ENCODE data around the gene FAM222A.

Gene FAM222A

DNA sequence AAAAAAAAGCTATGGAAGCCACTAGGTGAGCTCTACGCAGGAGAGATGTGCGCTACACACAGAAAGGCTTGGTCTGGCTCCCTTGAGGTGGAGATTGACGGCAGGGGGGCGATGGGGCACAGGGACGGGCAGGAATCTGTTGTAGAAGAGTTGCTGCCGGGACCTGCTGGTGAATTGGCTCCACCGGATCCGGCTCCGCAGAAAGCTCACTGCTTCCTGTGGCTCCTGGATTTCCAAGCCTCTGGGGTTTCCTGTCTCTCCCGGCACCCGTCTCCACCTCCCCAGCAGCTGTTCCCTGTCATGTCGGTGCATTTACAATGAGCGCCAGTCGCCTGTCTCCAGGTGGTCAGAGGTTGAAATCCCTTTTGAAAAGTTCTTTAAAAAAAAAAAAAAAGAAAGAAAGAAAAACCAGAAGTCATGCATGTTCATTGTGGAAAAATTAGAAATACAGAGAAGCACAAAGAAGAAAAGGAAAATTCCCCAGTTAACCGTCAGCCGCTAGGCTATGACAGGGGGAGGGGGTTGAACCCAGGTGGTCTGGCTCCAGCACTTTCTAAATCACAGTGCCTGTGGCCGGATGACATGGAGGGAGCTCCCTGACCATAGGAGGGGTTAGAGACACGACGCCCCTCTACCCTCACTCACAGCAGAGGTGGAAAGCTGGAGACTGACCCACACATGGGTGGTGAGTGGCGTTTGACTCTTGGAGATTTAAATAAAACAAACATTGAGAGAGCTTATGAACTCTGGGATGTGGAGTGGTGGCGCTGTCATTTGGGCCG, 20.8 kb downstream of the FAM222A start:
- H3K4me3 Mint-ChIP-seq = no peak overlapping the region
- H3K4me1 Mint-ChIP-seq = peaks cover 6% of the 10 kb centered on the region
- ATAC-seq = no peak
- H3K27ac Mint-ChIP-seq = no peak overlapping the region
- DNase-seq (ENCODE audit: low spot score in 2 of 2) = no peak
- H3K36me3 Mint-ChIP-seq = no peaks in the 10 kb centered on the region
- no peaks in the 10 kb centered on the region for H3K9me3 Mint-ChIP-seq

DNA sequence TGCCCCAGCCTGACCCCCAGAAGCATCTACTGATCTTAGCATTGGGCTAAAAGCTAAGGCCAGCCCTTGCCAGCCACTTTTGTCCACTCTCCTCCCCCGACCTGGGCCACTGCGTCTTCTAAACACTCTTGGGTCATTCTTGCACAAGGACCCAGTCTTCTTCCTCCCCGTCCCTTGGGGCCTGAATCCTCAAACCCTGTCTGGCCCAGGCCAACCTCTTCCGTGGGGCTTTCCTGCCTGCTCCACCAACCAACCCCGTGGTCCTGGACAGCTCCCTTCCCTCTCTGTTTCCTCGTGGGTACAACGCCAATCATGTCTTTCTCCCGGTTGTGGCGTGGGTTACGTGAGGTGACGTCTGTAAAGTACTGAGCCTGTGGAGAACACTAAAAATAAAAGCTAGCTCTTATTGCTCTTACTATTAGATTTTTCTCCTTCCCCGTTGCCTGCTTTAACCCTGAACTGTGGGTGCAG, 21.5 kb downstream of the FAM222A start:
- Mint-ChIP-seq H3K4me1 (peaks cover 6% of the 10 kb centered on the region), H3K4me3 (no peak overlapping the region), H3K27ac (no peak overlapping the region), H3K36me3 (no peaks in the 10 kb centered on the region), H3K9me3 (no peaks in the 10 kb centered on the region)
- ATAC-seq = no peak
- no peak for DNase-seq (ENCODE audit: low spot score in 2 of 2)

DNA sequence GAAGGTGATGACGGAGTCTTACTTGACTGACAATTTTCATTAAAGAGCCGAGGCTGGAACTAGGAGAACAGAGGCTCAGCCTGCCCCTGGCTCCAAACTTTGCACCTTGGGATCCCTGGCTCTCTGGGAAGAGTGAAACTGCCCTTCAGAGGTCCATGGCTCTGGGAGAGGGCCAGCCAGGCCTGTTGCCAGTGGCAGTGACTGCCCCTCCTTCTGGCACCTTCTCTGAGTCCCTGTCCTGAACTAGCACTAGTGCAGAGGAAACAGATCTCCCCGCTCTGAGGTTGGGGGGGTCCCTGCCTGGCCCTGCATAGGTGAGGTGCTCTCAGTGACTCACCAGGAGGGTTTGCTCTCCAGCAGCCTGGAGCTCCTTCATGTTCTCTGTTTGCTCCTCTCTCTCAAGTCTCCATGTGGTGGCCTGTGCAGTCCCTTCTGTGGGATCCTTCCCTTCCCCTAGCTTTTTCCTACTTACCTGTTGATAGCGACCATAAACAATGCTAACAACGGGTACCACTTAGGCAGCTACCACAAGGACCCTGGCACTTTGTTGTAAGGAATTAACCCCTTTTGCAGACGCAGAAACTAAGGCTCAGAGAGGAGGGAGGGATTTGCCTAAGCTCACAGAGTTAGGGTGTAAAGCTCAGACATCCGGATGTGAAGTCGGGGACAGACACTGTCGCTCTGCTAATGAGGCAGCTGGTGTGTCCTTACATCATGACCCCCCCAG, 22.4 kb downstream of the FAM222A start:
- no peak overlapping the region for H3K4me3 Mint-ChIP-seq
- no peaks in the 10 kb centered on the region for H3K9me3 Mint-ChIP-seq
- H3K27ac Mint-ChIP-seq = no peak overlapping the region
- ATAC-seq (no peak), DNase-seq (ENCODE audit: low spot score in 2 of 2) (no peak)
- H3K36me3 Mint-ChIP-seq = no peaks in the 10 kb centered on the region
- peaks cover 6% of the 10 kb centered on the region for H3K4me1 Mint-ChIP-seq

DNA sequence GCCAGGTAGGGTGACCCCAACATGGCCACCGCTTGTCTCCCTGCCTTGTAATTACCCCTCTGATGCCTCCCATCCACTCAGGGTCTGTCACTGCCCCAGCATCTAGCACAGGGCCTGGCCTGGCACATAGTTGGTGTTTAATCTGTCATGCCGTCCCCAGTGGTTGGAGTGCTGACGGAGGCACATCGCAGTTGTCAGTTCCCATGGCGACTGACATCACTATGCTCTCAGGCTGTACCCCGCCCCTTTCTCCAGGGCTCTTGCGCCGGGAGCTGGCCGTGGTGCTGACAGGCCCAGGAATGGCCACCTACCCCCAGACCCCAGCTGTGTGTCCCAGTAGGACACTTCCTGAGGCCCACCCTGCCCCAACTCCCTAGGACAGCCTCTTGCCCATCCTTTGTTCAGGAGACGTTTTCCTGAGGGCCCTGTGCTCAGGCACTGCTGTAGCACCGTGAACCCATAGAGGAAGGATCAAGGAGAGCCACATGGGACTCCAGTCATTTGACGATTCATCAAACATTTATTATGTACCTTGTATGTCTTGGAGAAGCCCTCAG, 23.0 kb downstream of the FAM222A start:
- Mint-ChIP-seq H3K9me3 (no peaks in the 10 kb centered on the region), H3K27ac (no peak overlapping the region), H3K4me3 (no peak overlapping the region), H3K4me1 (peaks cover 6% of the 10 kb centered on the region), H3K36me3 (no peaks in the 10 kb centered on the region)
- peak; percentile 36 for ATAC-seq
- DNase-seq (ENCODE audit: low spot score in 2 of 2) = no peak

DNA sequence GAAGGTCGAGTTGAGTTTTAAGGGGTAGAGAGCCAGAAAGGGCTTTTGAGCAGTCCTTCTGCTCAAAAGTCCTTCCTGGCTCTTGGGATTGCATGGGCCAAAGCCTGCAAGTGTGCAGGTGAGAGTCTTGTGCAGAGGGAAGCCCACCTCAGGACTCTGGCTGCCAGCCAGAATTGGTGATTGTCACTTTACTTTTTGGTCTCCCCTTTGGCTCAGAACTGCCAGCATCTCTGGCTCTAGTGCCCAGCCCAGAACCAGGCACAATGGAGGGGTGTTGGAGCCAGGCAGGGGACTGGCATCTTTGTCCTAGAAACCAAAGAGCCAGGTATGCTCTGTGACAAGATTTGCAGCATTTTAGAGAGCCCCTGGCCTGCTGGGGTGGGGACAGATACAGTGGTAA, 23.5 kb downstream of the FAM222A start:
- peaks cover 6% of the 10 kb centered on the region for H3K4me1 Mint-ChIP-seq

DNA sequence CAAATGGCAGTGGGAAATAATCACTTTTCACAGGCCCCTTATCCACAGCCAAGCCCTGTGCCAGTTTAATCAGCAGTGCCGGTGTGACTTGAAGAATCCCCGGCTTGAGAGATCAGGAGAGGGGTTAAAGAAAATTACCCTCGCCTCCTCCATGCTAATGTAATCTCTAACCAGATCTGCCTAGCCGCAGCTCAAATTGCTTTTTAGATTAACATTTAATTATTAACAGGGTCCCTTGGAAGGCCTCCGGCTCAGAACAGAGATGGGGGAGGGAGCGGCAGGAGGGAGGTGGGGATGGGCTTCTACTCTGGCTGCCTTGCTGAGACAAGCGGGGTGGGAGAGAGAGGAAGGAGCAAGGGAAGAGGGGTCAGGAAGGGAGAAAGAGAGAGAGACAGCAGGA, 24.0 kb downstream of the FAM222A start:
- no peak for DNase-seq (ENCODE audit: low spot score in 2 of 2)
- Mint-ChIP-seq H3K4me3 (no peak overlapping the region), H3K4me1 (peaks cover 6% of the 10 kb centered on the region), H3K36me3 (no peaks in the 10 kb centered on the region), H3K27ac (no peak overlapping the region), H3K9me3 (no peaks in the 10 kb centered on the region)
- no peak for ATAC-seq

More for the DNA sequence above, 23.5 kb downstream of the FAM222A start:
- H3K9me3 Mint-ChIP-seq = no peaks in the 10 kb centered on the region
- no peak for ATAC-seq
- H3K36me3 Mint-ChIP-seq = no peaks in the 10 kb centered on the region
- no peak overlapping the region for H3K4me3 Mint-ChIP-seq
- no peak overlapping the region for H3K27ac Mint-ChIP-seq
- DNase-seq (ENCODE audit: low spot score in 2 of 2) = no peak

DNA sequence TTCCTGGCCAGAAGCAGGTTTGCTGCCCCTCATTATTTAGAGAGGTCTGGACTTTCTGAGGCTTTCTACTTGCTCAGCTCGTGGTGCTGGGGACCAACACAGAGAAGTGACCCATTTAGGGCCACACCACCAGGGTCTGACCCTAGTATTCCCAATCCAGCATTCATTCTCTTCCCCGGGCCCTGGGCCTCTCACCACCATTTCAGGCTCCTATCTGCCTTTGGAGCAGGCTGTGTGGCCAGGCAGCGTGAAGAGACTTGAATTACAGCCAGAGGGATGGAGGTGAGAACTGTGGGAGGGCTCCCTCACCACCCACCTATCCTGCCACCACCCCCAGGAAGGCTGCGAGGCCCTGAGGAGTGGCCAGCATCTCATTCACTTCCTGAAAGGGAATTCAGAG, 24.6 kb downstream of the FAM222A start:
- H3K9me3 Mint-ChIP-seq = no peaks in the 10 kb centered on the region
- H3K36me3 Mint-ChIP-seq = no peaks in the 10 kb centered on the region
- no peak for DNase-seq (ENCODE audit: low spot score in 2 of 2)
- H3K27ac Mint-ChIP-seq = no peak overlapping the region
- peaks cover 6% of the 10 kb centered on the region for H3K4me1 Mint-ChIP-seq
- H3K4me3 Mint-ChIP-seq = no peak overlapping the region
- ATAC-seq = no peak

DNA sequence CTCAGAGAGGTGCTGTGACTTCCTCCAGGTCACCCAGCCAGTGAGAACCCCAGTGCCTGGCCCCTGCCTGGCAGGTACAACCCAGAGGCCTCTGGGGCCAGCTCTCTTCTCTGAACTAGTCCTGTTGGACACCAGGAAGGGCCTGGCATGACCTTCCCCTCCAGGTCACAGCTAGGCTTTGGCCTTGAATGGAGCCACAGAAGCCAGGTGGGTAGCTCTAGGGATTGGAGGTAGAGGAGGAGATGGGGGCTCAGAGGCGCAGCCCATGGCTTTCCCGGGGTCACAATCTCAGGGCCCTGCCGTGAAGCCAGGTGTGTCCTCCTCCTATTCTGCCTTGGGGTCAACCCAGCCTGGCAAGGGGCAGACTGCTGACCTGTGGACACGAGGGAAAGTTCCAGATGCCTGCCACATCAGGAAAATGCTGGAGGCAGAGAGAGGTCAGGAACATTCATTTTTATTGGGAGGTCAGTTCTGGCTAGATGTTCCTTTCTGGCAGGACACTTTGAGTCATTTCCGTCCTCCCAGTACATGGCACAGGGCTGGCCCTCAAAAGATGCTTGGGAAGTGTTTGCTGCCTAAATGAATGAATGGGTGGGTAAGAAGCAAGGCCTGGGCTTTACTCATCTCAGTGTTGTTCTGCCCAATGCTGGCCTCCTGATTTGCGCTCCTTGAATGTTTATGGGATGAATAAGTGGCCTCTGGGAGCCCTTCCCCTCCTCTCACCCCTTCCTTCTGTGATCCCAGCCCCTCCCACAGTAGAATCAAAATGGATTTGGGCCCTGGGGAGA, 25.4 kb downstream of the FAM222A start:
- H3K36me3 Mint-ChIP-seq = no peaks in the 10 kb centered on the region
- no peaks in the 10 kb centered on the region for H3K9me3 Mint-ChIP-seq
- ATAC-seq = no peak
- peaks cover 6% of the 10 kb centered on the region for H3K4me1 Mint-ChIP-seq
- no peak overlapping the region for H3K27ac Mint-ChIP-seq
- no peak overlapping the region for H3K4me3 Mint-ChIP-seq
- DNase-seq (ENCODE audit: low spot score in 2 of 2) = no peak

DNA sequence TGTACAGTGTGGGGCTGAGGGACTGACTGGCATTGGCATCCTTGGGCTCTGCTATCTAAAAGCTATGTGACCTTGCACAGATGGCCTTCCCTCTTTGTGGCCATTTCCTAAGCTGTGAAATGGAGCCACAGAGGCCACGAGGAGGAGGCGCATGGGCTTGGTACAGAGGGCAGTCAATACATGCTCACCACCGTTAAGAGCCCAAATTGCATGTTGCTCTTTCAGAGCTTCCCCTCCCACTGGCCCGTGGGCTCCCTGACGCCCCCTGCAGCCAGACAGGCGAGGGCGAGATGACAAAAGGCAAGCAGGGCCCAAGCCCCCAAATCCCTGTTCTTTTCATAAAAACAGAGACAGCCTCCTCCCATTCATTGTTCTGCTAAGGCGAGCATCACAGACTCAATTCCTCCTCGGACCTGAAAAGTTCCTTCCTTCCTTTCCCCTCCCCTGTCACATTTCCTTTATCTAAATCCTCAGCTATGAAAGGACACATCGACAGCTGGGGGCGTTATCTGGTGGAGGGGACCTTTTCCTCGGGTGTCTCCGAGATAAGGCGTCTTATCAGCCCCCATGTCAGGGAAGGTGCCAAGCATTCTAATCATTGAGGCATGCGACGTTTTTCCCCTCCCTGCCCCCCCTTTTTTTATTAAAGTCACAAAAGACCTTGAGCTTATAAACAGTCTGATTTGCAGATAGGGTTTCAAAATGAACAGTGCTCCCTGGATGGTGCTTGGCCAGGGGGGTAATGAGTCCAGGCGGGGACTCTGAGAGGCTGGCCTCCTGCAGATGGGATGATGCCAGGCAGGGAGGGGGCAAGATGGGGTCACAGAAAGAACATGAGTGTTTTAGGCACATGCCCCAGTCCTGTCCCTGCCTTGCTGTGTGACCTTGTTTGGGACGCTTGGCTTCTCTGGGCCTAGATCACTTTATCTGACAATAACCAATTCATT, 26.4 kb downstream of the FAM222A start:
- peaks cover 4% of the 10 kb centered on the region for H3K4me1 Mint-ChIP-seq
- no peaks in the 10 kb centered on the region for H3K9me3 Mint-ChIP-seq
- ATAC-seq (no peak), DNase-seq (ENCODE audit: low spot score in 2 of 2) (no peak)
- no peak overlapping the region for H3K27ac Mint-ChIP-seq
- no peak overlapping the region for H3K4me3 Mint-ChIP-seq
- no peaks in the 10 kb centered on the region for H3K36me3 Mint-ChIP-seq

DNA sequence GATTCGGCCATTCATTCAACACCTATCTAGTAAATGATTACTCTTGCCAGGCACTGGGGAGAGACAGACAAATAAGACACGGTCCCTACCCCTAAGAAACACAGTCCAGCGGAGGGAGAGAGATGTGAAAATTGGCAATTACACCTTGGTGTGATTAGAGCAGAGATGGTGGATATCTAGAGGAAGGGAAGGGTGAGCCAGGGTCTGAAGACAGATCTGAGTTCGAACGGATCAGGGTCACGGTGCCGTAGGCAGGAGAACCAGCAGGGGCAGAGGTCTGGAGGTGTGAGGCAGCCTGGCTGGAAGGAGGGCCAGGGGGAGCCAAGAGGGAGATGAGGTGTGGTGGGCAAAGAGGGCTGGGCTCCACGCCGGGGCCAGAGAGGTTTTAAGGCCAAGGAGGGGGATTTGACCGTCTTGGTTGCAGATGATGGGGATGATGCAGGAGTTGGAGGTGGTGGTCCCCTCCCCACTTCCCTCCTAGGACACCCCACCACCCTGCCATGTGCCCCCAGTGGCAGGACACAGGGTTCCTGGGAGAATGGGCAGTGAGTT, 27.1 kb downstream of the FAM222A start:
- no peak overlapping the region for H3K4me3 Mint-ChIP-seq
- no peaks in the 10 kb centered on the region for H3K9me3 Mint-ChIP-seq
- H3K27ac Mint-ChIP-seq = no peak overlapping the region
- DNase-seq (ENCODE audit: low spot score in 2 of 2) (no peak), ATAC-seq (no peak)
- no peaks in the 10 kb centered on the region for H3K4me1 Mint-ChIP-seq
- H3K36me3 Mint-ChIP-seq = no peaks in the 10 kb centered on the region

DNA sequence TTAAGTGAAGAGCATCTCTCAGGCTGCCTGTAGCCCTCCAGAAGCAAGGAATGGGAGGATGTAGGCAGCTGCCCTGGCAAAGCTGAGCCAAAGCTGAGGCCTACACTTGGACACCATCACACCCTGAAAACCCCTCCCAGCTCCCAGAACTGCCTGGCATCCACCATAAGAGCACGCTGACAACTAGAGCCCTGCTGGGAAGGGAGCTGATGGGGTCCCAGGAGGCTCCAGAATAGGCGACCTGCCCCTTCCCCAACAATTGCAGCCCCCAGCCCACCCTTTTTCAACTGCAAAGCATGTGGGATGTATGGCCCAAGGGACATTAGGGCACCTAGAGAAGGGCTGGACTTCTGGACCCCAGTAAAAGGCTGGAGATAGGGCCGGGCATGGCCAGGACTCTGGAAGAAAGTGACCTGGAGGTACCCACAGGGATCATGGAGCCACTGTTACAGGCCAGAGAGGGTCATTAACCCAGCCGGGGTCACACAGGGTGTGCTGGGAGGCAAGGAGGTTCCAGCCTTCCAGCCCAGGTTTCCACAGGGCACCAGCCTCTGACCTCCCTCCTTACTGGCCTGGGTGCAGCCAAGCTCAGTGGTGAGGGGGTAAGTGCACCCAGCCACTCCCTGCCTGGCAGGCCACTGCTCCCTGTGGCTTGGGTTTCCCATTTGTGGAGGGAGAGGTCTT, 27.8 kb downstream of the FAM222A start:
- Mint-ChIP-seq H3K4me3 (no peak overlapping the region), H3K36me3 (no peaks in the 10 kb centered on the region), H3K9me3 (no peaks in the 10 kb centered on the region), H3K4me1 (no peaks in the 10 kb centered on the region), H3K27ac (no peak overlapping the region)
- no peak for DNase-seq (ENCODE audit: low spot score in 2 of 2)
- ATAC-seq = no peak

DNA sequence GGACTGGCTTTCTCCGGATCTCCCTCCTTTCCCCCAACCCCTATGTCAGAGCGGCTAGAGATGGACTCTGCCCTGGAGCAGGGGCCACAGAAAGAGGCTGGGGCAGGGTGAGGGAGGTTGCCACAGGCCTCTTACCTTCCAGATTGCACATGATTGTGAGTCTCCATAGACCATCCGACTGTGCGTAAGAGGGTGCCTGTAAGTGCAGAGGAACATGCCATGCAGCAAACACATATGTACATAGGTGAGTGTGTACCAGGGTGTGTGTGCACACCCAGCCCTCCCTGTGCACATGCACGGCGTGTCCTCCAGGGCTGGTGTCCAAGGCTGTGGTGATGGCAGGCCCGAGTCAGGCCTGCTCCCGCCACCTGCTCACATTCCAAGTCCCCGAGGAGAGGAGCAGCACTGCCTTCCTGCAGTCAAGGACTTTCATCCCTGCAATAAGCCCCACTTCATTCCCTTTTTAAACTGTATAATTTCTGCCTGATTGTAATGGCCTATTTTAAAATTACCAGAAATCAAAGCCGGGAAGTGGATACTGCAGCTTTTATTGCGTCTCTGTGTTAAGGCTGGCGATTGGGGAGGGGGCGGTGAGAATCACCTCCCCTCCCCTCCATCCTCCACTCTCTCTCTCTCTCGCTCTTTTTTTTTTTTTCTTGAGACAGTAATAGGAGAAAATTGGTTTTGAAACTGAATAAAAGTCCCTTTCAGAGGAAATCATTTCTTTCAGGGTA, 28.5 kb downstream of the FAM222A start:
- ATAC-seq (no peak), DNase-seq (ENCODE audit: low spot score in 2 of 2) (no peak)
- H3K4me1 Mint-ChIP-seq = no peaks in the 10 kb centered on the region
- H3K9me3 Mint-ChIP-seq = no peaks in the 10 kb centered on the region
- H3K27ac Mint-ChIP-seq = no peak overlapping the region
- H3K4me3 Mint-ChIP-seq = no peak overlapping the region
- H3K36me3 Mint-ChIP-seq = no peaks in the 10 kb centered on the region

All from stimulated activated effector memory CD8-positive, alpha-beta T cell treated with anti-CD3 and anti-CD28 coated beads, Interleukin-12 subunit alpha, Interleukin-12 subunit beta, amount 100 ng/mL, for 72 hours (primary cell).